NCI-H526 (cell line): Measurements from ENCODE around the gene RAB11FIP3.

Experiments
- DNase-seq, 2 experiments: peaks; one replicate each; lab custom pipeline; 2025; lab: John Stamatoyannopoulos, UW

The RAB11FIP3 gene

GRCh38 chr16:424033-424622, 1.3 kb upstream of the RAB11FIP3 start:
- DNase-seq: no peak

GRCh38 chr16:424623-425081, 797 bp upstream of the RAB11FIP3 start:
- DNase-seq: peak in 1 of 2 experiments; percentile 43

GRCh38 chr16:425740-426114, 278 bp downstream of the RAB11FIP3 start:
- DNase-seq: peak in 1 of 2 experiments; percentile 73

- DNase-seq: peak in 1 of 2 experiments; percentile 47
These were observed 861 bp downstream of the RAB11FIP3 start for GRCh38 chr16:426115-426905.

DNA sequence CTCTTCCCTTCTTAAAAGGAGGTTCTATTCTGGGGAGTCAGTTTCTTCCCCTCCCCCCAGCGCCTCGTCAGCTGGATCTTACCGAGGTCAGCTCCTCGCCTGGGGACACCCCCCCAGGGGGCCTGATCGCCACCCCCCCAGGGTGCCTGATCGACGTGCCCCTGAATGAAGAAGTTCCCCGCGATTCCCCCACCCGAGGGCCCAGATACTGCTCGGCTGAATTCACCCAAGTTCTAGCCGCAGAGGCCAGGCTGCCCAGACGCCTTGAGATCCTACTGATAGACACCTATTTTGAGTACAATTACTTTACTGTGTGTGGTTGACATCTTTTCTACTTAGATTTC, 1.4 kb downstream of the RAB11FIP3 start:
- DNase-seq: no peak

GRCh38 chr16:427250-427649, 1.8 kb downstream of the RAB11FIP3 start:
- no peak for DNase-seq

DNA sequence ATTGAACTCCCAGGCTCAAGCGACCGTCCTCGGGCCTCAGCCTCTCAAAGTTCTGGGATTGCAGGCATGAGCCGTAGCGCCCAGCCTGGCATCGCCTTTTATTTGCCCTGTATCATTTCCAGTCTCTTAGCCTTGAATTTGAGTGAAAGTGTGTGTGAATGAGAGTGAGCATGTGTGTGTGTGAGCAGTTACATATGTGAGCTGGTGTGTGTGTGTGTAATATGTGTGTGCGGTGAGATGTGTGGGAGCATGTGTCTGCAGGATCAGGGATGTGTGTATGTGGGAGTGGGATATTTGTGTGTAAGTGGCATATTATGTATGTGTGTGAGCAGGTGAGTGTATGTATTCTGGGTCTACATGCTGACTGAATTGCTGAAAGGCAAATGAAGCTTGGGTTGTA, 5.5 kb downstream of the RAB11FIP3 start:
- DNase-seq: no peak

DNA sequence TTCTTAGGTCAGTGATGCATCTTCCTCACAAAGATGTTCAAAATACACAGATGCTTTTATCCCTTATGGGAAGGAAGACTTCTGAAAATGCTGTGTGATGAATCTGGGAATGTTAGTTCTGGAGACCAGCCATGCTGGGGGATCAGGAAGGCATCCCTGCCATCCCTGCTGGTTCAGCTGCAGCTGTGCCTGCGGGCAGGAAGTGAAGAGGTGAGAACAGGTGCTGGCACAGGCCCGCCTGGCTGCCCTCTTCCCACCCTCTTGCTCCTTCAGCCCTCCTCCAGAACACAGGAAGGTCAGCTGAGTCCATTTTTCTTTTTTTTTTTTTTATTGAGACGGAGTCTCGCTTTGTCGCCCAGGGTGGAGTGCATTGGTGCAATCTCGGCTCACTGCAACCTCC, 15.2 kb downstream of the RAB11FIP3 start:
- no peak for DNase-seq

- DNase-seq: no peak
These were observed 16.0 kb downstream of the RAB11FIP3 start for GRCh38 chr16:441447-441846.

- no peak for DNase-seq
These were observed 17.5 kb downstream of the RAB11FIP3 start for GRCh38 chr16:442976-443375.

DNA sequence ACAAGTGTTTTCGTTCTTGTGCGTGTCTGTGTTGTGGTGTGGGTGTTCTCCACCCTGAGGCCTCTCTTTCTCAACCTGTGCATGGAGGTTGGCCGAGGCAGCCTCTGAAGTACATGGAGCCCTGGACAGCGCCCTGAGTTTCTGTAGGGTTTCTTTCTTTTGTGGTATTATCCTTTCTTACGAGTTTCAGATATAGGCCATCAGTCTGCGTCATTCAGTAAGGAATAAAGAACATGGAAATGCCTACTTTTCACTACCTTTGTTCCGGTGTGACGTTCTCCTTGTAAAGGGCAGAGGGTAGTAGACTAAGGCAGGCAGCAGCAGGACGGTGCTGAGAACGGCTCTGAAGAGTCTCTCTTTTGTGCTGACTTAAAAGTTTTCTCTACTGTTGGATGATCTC, 18.6 kb downstream of the RAB11FIP3 start:
- no peak for DNase-seq

GRCh38 chr16:445566-445965, 20.1 kb downstream of the RAB11FIP3 start:
- no peak for DNase-seq

DNA sequence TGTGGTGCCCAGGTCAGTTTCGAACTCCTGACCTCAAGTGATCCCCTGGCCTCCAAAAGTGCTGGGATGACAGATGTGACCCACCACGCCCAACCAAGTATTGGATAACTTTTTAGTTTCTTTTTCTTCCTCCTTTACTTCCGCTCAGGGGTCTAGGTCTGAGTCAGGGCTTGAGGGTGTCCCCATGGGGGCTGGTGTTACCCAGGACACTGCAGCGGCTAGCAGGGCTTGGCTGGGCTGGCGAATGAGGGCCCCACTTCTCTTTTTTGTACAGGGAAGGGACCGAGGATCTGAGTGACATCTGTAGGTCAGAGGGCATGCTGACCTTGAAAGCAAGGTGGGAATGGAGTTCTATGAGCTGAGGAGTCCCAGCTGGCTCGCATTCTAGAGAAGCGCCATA, 24.9 kb downstream of the RAB11FIP3 start:
- DNase-seq: no peak

GRCh38 chr16:450785-451512, 25.5 kb downstream of the RAB11FIP3 start:
- DNase-seq: peak; percentile 64 to 75

GRCh38 chr16:454397-454940, 29.0 kb downstream of the RAB11FIP3 start:
- no peak for DNase-seq

GRCh38 chr16:455453-455852, 30.0 kb downstream of the RAB11FIP3 start:
- no peak for DNase-seq

DNA sequence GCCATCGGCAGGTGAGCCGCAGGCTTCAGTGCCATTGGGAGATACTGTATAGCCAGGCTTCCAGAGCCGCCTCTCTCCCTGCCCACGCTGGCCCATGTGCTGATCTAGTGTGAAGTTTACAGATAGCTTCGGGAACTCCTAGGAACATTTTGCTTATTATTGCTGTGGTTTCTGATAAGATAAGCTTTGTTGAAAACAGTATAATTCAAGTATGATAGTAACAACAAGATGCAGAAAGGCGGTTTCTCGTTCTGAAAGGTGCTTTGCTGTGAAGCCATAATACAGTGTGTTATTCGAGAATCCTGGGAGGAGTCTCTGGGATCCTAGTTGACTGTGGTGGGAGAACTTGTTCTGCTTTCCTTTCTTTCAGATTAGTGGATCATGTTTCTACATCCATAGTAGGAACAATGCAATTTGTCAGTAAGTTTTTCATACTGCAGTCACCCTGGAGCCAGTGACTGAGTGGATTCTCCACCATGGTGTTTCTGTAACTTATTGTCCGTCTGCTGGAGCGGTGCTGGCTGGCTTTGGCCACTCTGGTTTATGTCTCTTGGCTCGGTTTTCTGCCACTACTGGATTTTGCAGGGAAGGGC, 31.5 kb downstream of the RAB11FIP3 start:
- peak; percentile 28 to 40 for DNase-seq

GRCh38 chr16:457732-458400, 32.4 kb downstream of the RAB11FIP3 start:
- peak in 1 of 2 experiments; percentile 20 for DNase-seq

DNA sequence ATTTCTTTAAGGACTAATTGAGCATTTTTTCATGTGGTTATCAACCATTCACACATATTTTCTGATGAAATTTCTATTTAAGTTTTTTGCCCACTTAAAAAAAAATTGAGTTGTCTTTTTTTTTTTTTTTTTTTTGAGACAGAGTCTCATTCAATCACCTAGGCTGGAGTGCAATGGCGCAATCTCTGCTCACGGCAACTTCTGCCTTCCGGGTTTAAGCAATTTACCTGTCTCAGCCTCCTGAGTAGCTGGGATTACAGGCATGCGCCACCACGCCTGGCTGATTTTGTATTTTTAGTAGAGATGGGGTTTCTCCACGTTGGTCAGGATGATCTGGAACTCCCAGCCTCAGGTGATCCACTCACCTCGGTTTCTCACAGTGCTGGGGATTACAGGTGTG, 34.3 kb downstream of the RAB11FIP3 start:
- no peak for DNase-seq

DNA sequence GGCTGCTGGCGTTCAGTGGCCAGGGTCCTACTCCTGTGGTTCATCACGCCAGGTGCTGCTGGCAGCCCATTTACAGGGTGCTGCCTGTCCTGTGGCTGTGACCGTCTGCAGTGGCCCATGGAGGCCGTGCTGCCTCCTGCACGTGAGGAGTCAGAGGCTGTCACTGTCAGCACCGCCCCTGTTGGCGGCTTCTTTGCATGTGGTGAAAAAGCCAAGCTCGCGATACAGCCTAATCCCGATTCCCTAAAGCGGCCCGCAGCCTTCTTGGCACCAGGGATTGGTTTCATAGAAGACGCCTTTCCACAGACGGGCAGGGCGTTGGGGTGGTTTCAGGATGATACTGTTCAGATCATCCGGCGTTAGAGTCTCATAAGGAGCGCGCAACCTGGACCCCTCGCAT, 35.3 kb downstream of the RAB11FIP3 start:
- no peak for DNase-seq

- DNase-seq: no peak
These were observed 37.6 kb downstream of the RAB11FIP3 start for GRCh38 chr16:463071-463470.

- DNase-seq: no peak
These were observed 41.2 kb downstream of the RAB11FIP3 start for GRCh38 chr16:466651-467050.
